GM18868 (cell line): Measurements from ENCODE around the gene IDH1.
"Not testable (repeated sequence)": the region's sequence is repeated elsewhere in the genome, so short reads cannot be mapped to it uniquely, and the experiment has no call there.

Experiments used
- ATAC-seq: cut with Tn5 transposase; IDR thresholded peaks from one replicate; pipeline ENCODE4 v1.9.1; 2021; ENCODE audit warnings: mild to moderate bottlenecking, moderate library complexity; ENCODE audit not compliant: unreplicated experiment

Gene IDH1

DNA sequence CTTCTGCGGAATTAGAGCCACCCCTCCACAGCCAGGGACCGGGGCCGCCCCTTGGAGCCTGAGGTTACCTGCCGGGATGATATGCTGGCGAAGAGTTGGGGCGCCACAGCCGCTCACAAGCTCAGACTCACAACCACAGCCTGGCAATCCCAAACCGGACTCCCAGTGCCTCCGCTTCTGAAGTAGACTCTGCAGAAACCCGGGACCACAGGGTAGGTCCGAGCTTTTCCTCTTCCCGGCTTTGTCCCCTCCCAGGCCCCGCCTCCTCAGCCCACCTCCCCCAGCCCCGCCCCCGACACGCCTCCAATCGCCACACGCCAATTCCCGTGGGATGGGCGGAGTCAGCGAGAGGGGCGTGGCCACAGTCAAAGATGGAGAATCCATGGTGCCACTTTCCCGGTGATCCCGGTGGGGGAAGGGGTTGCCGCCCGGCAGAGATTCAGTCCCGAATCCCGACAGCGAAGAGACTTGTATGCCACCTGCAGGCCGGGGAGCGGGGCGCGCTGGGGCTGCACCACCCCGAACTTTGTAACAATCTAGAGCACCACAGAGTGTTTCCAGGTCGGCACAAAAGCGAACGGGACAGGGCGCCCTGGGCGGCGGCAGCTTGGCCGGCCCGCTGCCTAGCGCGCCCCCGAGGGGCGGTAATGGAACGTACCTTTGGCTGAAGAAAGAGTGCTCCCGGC lies at the start of gene IDH1:
IDH1 (minus strand) TSS at position 201 of the 686 bp plus-strand sequence. CDS start 3,520 bp downstream, outside the sequence.
- ATAC-seq, result peak; percentile 76

DNA sequence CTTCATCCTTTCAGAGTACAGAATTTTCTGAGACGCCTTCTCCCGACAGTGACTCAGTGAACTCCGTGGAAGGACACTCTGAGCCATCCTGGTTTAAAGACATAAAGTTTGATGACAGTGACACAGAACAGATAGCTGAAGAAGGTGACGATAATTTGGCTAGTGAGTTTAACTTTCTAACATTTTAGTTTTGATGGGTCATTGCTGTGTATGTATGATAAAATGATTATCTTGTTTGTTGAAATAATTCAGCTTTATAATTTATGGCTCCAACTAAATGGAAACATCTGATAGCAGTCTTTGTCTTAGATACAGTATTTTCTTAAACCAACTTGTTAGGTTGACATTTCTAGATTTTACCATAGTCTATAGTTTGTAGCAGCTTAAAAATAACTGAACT lies 49.3 kb upstream of the IDH1 start:
- no peak for ATAC-seq

DNA sequence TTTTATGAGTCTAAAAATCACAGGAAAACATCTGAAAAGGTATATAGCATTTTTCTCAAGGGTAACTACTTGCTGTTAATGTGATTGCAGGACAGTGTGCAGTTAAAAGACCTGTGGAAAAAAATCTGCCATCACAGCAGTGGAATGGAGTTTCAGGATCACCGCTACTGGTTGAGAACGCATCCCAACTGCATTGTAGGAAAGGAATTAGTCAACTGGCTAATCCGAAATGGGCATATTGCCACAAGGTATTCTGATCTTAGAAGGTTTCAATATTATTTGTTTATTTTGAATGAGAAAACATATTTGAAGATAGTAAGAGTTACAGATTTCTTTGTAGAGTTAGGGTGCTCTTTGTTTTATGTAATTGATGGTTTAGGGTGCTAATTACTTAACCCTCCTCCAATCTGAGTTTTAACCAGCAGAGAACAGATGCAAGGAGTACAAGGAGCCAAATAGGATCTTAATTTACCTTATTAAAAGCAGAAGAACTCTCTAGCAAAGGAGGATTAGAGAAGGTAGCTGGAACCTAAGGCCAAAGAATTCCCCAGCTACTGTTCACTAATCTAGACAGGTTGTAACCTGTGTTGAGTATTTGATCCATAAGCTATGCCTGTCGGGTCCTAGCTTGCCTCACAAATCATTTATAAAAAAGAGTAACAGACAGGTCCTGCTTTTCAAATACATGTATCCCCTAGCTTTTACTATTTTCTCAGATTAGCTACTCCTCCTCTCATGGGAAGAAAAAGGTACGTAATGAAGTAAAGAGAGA lies 46.2 kb upstream of the IDH1 start:
- ATAC-seq, result no peak

DNA sequence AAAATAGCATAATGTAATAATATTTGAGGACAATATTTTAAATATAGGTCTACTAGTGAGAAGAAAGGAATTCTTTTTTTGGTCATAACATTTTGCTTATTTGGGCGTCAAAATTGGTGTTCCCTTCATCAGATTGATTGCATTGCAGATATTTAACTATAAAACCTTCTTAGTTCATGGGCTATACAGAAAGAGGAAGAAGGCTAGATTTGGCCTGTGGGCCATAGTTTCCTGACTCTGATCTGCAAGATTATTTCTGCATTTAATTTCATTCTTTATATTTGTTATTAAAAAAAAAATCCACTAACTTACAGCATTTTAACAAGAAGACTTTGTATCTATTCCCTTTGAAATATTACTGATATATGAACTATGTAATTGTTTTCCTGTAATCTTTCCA lies 43.1 kb upstream of the IDH1 start:
- no peak for ATAC-seq

DNA sequence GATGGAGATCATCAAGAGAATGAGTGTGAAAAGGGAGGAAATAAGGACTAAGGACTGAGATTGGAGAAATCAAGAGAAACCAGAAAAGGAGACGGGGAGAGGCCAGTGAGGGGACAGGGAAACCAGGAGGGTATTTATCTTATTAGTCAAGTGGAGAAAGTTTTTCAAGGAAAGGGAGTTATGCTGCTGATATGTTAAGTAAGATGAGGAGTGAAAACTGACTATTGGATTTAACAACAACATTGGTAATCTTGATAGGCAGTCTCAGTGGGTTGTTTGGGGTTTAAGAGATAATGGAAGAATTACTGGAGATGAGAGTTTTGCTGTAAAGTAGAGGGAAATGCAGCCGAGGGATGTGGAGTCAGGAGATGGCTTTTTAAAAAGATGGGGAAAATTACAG lies 41.7 kb upstream of the IDH1 start:
- no peak for ATAC-seq

DNA sequence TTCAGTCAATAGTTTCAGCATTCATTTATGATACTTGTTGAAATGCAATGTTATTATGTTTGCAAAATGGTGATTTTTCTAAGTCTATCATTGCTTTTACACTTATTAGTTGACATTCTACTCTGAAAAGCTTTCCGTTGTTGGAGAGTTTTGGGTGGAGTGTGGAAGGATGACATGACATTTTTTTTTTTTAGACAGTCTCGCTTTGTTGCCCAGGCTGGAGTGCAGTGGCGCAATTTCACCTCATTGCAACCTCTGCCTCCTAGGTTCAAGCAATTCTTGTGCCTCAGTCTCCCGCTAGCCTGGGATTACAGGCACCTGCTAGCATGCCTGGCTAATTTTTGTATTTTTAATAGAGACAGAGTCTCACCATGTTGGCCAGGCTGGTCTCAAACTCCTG lies 41.0 kb upstream of the IDH1 start:
- no peak for ATAC-seq

DNA sequence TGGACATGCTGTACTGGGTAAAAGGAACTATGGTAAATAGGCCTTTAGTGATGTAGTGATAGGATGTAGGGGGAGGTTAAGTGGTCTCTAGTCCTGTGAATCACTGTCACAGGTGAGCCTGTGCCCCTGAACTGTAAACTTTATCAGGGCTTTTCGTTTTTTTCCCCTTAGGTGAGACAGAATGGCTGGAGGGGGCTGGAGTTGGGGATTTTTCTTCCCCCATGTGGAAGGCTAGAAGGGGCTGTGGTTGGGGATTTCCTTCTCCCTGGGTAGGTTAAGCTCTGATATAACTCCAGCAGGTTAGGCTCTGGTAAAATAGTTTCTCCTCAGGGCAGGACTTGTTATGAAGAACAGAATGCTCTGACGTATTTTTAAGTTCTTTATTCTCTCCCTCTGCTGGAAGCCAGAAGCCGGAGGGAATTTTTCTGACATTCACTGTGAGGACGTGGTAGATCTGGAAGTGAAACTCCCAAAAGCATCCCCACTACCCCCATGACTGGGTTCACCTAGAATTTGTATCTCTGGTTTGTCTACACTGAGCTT lies 39.7 kb upstream of the IDH1 start:
- ATAC-seq, result peak; percentile 71

DNA sequence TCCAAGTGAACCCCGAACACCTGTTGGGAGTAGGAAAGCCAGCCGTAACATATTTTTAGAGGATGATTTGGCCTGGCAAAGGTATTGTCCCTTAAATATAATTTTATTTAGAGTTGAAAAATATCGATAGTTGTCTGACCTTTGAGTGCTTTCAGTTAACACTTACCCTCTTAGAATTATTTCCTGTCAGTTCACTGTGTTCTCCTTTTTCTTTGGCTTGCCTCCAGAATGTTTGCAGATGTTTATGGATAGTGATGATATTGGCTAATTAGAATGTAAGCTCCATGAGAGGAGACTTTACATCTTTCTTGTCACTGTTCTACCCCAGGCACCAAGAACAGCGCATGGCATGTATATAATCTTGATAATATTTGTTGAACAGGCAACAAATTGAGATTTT lies 31.0 kb upstream of the IDH1 start:
- ATAC-seq, result no peak

DNA sequence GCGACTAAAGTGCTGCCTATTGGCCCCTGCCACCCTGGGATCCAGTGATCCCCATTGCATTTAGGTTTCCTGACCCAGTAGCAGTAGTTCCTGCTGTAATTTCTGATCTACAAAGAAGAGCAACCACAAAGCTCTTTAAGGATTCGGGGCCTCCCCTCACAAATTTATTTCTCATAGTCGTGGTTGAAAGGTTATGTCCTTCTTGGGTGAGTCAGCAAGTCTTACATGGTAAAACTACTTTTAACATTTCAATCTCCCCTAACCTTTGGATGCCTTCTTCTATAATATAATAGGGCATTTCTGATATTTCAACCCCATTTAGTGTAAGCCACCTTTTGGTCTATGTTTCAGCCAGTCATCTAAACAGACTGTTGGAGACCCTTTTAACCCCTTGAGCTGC lies 26.1 kb upstream of the IDH1 start:
- ATAC-seq, result peak; percentile 90

DNA sequence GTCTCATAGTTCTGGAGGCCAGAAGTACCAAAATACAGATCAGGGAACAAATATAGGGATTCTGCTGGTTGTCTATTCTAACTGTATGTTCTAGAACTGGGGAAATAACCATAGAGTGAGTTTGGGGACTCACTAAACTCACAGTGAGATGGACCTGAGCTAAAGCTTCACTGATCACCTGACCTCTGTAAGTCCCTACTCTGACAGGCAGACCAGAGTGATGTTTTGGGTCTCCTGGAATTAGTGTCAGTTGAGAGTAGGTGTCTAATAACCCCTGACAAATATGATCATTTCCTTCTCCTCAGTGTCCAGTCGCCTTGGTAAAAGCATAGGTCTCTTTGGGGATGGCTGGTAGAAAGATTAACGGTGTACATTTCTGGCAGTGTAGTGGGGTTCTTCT lies 25.4 kb upstream of the IDH1 start:
- peak; percentile 34 for ATAC-seq

DNA sequence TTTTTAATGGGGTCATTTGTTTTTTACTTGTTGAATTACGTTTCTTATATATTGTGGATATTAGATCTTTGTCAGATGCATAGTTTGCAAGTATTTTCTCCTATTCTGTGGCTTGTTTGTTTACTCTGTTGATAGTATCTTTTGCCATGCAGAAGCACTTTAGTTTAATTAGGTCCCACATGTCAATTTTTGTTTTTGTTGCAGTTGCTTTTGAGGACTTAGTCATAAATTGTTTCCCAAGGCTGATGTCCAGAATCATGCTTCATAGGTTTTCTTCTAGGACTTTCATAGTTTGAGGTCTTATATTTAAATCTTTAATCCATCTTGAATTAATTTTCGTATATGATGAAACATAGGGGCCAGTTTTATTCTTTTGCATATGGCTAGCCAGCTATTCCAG lies 24.4 kb upstream of the IDH1 start:
- no peak for ATAC-seq

DNA sequence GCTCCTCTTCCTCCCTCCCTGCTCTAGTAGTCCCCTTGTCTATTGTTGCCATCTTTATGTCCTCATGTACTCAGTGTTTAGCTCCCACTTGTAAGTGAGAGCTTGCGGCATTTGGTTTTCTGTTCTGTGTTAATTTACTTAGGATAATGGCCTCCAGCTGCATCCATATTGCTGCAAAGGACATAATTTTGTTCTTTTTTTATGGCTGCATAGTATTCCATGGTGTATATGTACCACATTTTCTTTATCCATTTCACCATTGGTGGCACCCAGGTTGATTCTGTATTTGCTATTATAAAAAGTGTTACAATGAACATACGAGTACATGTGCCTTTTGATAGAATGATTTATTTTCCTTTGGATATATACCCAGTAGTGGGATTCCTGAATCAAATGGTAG lies 23.7 kb upstream of the IDH1 start:
- ATAC-seq, result no peak

DNA sequence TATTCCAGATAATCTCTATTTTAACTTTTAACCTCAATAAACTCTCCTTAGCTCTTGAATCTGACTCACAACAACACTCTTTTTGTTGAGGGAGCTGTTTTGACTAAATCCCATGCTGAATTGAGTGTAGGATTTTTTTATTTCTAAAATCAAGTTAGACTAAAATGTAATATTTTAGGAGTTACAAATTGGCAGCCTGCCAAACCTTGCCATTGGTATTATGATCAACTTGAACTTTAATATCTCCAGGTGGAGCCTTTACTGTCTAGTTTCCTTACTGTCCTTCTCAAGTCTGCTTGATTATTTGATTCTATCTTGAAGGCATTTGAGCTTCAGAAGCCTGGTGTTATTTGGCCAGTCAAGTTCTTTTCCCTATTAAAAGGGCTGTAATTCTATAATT lies 19.9 kb upstream of the IDH1 start:
- ATAC-seq, result no peak

DNA sequence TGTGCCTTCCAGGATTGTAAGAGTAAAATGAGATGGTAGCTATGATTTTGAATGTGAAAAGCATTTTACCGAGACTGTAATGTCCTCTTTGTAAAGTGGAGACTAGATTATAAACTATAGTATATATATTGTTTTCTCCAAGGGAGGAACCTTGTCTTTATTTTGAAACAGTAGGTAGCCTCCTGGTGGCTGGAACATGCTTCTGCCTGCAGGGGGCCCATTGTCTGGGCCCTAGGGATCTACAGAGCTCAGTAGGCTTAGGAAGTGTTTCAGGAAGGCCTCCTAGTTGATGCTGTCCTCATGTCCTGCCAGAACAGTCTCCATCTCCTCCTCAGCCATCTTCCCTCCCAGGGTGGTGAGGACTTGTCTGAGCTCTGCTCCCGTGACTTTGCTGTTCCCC lies 14.2 kb upstream of the IDH1 start:
- no peak for ATAC-seq

DNA sequence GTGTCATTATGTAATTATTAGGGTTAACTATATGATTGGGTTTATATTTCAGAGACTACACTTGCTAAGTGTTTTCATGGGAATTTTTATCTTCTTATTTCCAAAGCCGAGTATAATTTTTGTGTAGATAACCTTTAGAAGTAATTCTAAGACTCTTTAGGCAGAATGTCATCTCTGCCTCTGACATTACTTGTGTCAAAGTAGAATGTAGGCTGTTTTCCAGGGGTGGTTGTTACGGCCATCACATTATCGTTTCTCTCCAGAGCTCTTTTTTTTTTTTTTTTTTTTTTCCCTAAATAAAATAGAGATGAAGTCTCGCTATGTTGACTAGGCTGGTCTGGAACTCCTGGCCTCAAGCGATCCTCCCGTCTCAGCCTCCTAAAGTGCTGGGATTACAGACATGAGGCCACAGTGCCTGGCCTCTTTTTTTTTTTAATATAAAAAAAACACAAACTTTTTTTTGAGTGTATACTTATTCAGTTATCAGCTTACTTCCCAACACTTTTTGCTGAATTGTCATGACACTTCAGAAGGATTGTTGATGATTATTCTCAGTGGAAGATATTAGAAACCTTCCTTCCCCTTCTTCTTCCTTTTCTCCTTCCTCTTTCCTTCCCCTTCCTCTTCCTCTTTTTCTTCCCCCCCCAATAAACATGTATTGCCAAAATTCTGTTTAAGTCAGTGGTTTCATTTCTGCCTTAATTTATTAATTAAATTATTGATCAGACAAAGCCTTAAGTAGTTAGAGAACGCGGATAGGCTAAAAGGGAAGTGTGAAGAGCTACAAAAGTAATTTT lies 13.5 kb upstream of the IDH1 start:
- no peak for ATAC-seq

DNA sequence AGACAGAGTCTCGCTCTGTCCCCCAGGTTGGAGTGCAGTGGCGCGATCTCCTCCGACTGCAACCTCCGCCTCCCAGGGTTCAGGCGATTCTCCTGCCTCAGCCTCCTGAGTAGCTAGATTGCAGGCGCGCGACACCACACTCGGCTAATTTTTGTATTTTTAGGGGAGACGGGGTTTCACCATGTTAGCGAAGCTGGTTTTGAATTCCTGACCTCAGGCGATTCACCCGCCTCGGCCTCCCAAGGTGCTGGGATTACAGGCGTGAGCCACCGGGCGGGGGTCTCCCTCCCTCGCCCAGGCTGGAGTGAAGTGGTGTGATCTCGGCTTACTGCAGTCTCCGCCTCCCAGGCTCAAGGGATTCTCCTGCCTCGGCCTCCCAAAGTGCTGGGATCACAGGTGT lies 12.7 kb upstream of the IDH1 start:
- ATAC-seq, result not testable (repeated sequence)

DNA sequence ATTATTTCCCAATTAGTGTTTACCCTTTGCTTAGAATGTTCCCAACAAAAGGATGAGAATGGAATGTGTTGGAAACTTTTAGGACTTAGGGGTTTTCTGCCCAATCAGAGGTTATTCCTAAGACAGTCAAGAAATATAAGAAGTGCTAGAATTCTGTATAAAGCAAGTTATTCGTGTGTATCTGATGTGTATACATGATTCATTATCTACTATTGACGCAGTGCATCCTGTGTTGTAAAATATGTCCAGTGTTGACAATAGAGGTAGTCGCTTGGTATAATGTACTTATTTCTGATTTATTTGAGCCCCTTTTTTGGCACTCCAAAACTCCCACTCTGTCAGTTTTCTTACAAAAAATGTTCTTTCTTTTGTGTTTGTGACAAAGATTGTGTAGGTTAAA lies 12.1 kb upstream of the IDH1 start:
- no peak for ATAC-seq

DNA sequence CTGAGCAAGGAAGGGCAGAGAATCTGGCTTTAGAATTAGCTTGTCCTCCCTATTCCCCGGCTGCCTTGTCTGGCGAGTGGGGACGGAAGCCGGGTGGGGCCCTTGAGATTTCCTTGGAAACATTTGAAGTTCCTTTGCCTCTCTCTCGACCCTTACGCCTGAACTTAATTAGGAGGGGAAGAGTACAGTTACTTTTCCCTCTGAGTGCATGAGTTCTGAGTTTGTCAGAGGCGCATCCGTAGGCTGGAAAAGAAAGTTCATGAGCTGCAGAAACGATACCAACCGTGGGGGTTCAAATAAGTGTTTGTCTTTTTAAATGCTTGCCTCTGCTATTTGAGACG lies 11.7 kb upstream of the IDH1 start:
- peak; percentile 1 for ATAC-seq

DNA sequence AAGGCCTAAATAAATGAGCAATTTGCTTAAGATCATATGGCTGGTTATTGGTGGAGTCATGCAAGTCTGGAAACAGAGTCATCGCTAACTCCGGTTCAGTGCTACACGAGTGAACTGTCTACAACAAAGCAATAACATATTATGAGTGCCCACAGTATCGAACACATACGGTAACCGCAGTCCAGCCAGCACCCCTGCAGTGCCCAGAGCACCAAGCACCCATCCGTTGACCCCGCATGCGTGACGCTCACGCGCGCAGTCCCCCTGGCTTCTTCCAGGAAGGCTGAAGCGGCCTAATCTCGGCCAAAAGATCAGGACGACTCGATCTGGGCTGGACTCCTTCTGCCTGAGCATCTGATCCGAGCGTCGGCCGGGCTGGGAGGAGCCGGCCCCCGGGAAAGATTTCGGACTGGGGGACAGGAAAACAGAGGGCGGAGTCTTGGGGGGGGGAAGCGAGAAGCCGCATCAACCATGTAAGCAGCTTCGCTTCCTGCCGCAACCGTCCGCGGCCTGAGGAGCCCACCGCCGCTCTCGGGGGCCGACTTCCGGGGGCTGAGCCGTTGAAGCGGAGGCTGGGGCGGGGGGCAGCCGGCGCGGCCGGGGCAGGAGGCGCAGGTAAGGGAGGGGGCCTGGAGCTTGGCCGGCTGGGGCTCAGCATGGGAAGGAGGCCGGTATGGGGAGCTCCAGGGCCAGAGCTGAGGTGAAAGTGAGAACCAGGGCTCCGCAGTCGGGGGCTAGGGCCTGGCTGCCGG lies 11.1 kb upstream of the IDH1 start, which contains the start of gene PIKFYVE:
PIKFYVE (plus strand) TSS at position 455 of the 752 bp plus-strand sequence. CDS start 5,265 bp downstream, outside the sequence.
- ATAC-seq, result peak; percentile 77

DNA sequence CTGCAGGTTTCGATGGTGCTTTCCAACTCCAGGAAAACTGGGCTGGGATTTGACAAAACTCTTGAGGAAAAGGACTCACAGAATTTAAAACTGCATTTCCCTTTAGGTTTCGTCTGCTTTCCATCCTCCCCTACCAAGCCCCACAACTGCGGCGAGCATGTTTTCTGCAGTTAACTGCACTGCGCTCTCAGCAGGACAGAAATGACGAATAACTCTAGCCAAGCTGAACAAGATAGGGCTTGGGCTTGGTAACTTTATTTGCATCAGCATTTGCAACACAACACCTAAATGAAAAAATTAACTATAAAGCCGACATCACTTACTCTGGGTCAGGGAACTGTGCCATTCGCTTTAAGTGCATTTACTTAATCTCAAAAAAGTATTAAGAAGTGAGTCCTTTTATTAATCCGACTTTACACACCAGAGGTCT lies 10.5 kb upstream of the IDH1 start:
- ATAC-seq, result peak; percentile 48
